Liver (tissue), 3 donors: ENCODE data around the gene WDR36.

Source experiments
- GABPA ChIP-seq, 2 donors: IDR thresholded peaks in 1 of 2; conservative IDR thresholded peaks in 1 of 2; 2 replicates each; pipeline ENCODE4 v1.6.1; 2016; ENCODE audit warnings: antibody characterized with exemption in 2 of 2, mild to moderate bottlenecking in 1 of 2, moderate library complexity in 1 of 2
- RAD21 ChIP-seq, 2 donors: IDR thresholded peaks; 2 replicates each; pipeline ENCODE4 v1.6.1; 2016; ENCODE audit warnings: antibody characterized with exemption in 2 of 2, mild to moderate bottlenecking in 2 of 2
- TF ChIP-seq, protein P1 (sequence below): fragments of 150-350 bp; IDR thresholded peaks from 2 replicates; pipeline ENCODE4 v1.5.1; 2017; ENCODE audit warnings: improper control_type of control experiment, low read depth, low read length; ENCODE audit not compliant: missing input control
- TF ChIP-seq, protein P2 (sequence below): IDR thresholded peaks from 2 replicates; pipeline ENCODE4 v1.6.1; 2016; ENCODE audit warnings: antibody characterized with exemption
- TF ChIP-seq, protein P3 (sequence below): IDR thresholded peaks from 2 replicates; pipeline ENCODE4 v1.6.1; 2016; ENCODE audit warnings: antibody characterized with exemption
- donor health status: healthy.
- donor health status: healthy.

DNA sequence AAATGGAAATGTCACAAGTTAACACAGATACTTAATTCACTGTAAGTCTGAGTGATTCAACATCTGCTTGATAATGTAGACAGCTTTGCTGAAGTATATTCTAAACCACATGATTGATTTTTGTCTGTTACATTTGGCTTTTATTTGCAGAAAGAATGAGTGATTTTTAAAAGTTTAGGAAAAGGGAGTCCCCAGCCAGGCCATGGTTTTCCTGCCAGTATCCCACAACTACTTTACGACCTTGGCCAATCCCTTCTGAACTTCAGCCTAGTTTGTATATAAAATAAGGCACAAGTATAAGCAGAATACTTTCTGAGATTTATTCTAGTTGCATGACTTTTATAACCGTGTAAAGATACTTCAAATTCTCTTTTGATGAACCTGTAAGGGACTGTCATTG is 27.1 kb downstream of the WDR36 start:
- TF ChIP-seq, protein P1, sequence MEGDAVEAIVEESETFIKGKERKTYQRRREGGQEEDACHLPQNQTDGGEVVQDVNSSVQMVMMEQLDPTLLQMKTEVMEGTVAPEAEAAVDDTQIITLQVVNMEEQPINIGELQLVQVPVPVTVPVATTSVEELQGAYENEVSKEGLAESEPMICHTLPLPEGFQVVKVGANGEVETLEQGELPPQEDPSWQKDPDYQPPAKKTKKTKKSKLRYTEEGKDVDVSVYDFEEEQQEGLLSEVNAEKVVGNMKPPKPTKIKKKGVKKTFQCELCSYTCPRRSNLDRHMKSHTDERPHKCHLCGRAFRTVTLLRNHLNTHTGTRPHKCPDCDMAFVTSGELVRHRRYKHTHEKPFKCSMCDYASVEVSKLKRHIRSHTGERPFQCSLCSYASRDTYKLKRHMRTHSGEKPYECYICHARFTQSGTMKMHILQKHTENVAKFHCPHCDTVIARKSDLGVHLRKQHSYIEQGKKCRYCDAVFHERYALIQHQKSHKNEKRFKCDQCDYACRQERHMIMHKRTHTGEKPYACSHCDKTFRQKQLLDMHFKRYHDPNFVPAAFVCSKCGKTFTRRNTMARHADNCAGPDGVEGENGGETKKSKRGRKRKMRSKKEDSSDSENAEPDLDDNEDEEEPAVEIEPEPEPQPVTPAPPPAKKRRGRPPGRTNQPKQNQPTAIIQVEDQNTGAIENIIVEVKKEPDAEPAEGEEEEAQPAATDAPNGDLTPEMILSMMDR: no peak
- TF ChIP-seq, protein P2, sequence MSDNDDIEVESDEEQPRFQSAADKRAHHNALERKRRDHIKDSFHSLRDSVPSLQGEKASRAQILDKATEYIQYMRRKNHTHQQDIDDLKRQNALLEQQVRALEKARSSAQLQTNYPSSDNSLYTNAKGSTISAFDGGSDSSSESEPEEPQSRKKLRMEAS: no peak
- TF ChIP-seq RAD21 (IDR thresholded peaks at IDR 0.05) (no peak), GABPA (IDR thresholded peaks at IDR 0.05 in 1 of 2, conservative IDR thresholded peaks at IDR 0.05 in 1 of 2) (no peak)
- TF ChIP-seq, protein P3, sequence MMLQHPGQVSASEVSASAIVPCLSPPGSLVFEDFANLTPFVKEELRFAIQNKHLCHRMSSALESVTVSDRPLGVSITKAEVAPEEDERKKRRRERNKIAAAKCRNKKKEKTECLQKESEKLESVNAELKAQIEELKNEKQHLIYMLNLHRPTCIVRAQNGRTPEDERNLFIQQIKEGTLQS: no peak
